Measurements from ENCODE around the gene DOCK2. TPM values are rescaled to one million over a fixed set of nuclear protein-coding genes. Genes with fewer than 3 reads are reported as not detected.
A peak's percentile ranks its signal among the peaks of the same experiment; 100 is the strongest.

The DOCK2 gene
- total RNA-seq, 1 experiment from 2014 or later, result 4.6 TPM

GRCh38 chr5:169607882-169608281 lies 29.2 kb upstream of the DOCK2 start (continued):
- no peak for TF ChIP-seq CDX4 (CRISPR knock-in tag; IDR thresholded peaks at IDR 0.05; ENCODE audit: borderline replicate concordance)
- TF ChIP-seq STAT6 (CRISPR knock-in tag; conservative IDR thresholded peaks at IDR 0.05; ENCODE audit: low read depth), result no peak
- no peak for TF ChIP-seq OVOL2 (CRISPR knock-in tag; IDR thresholded peaks at IDR 0.05; ENCODE audit: borderline replicate concordance)

GRCh38 chr5:169609716-169610115 lies 27.4 kb upstream of the DOCK2 start:
- DNase-seq (ENCODE audit: low spot score) (peak; percentile 13), ATAC-seq (no peak)
- Mint-ChIP-seq H3K9me3 (peaks cover 23% of the 10 kb centered on the region), H3K27ac (no peak overlapping the region), H3K4me3 (no peak overlapping the region), H3K27me3 (ENCODE audit: low read depth) (no peaks in the 10 kb centered on the region), H3K36me3 (peaks cover 8% of the 10 kb centered on the region), H3K4me1 (no peaks in the 10 kb centered on the region)
- no peak for TF ChIP-seq ZNF396 (CRISPR knock-in tag; IDR thresholded peaks at IDR 0.05; ENCODE audit: borderline replicate concordance)
- TF ChIP-seq NFYB (CRISPR knock-in tag; conservative IDR thresholded peaks at IDR 0.05; ENCODE audit: low read depth), result no peak
- no peak for TF ChIP-seq SMAD3 (CRISPR knock-in tag; IDR thresholded peaks at IDR 0.05; ENCODE audit: borderline replicate concordance)
- TF ChIP-seq MXD4 (CRISPR knock-in tag; IDR thresholded peaks at IDR 0.05; ENCODE audit: borderline replicate concordance), result no peak
- TF ChIP-seq ZNF423 (CRISPR knock-in tag; IDR thresholded peaks at IDR 0.05), result no peak
- TF ChIP-seq NR2C2 (CRISPR knock-in tag; IDR thresholded peaks at IDR 0.05), result no peak
- no peak for TF ChIP-seq NR1H2 (CRISPR knock-in tag; IDR thresholded peaks at IDR 0.05)
- TF ChIP-seq PRRX2 (CRISPR knock-in tag; IDR thresholded peaks at IDR 0.05), result no peak
- no peak for TF ChIP-seq USF1 (CRISPR knock-in tag; IDR thresholded peaks at IDR 0.05)
- TF ChIP-seq KAT7 (CRISPR knock-in tag; IDR thresholded peaks at IDR 0.05; ENCODE audit: borderline replicate concordance), result no peak
- no peak for TF ChIP-seq RELA (CRISPR knock-in tag; IDR thresholded peaks at IDR 0.05; ENCODE audit: borderline replicate concordance)
- no peak for TF ChIP-seq ZMAT4 (CRISPR knock-in tag; IDR thresholded peaks at IDR 0.05)
- TF ChIP-seq ARID4B (CRISPR knock-in tag; IDR thresholded peaks at IDR 0.05; ENCODE audit: borderline replicate concordance), result no peak
- POLR2A ChIA-PET, result no interaction called here
- CTCF ChIA-PET, result no interaction called here

All from WTC11 (cell line).